ENCODE measurements around the gene ADGRD1. TPM values are rescaled to one million over a fixed set of nuclear protein-coding genes. Genes with fewer than 3 reads are reported as not detected.

The ADGRD1 gene
- total and polyA plus RNA-seq, 7 donors: 0.46 to 22.5 (median 7.2) TPM

- H3K27ac ChIP-seq: no peak overlapping the region
- intact Hi-C loops (cut with DNase I): loop anchor here (10.0 kb wide), 2 partner anchors 194 to 726 kb away; no protein-coding TSS in a partner anchor
- H3K4me1 ChIP-seq: peaks cover 0 to 12% (median 7%) of the 10 kb centered on the region in 4 donors
- no peaks in the 10 kb centered on the region for H3K27me3 ChIP-seq
- 78 to 91% methylated on average over 10 of the region's 10 CpGs for WGBS, 2 donors
- H3K9me3 ChIP-seq: no peaks in the 10 kb centered on the region
- no peak overlapping the region for H3K4me3 ChIP-seq
- DNase-seq: peak; percentile 42
- no peaks in the 10 kb centered on the region for H3K36me3 ChIP-seq
- TF ChIP-seq CTCF (IDR thresholded peaks at IDR 0.05) (no peak), POLR2AphosphoS5 (IDR thresholded peaks at IDR 0.05) (no peak), EP300 (IDR thresholded peaks at IDR 0.05) (no peak), POLR2A (IDR thresholded peaks at IDR 0.05) (no peak)
Measured at GRCh38 chr12:131108177-131108955, 154.7 kb downstream of the ADGRD1 start.

GRCh38 chr12:131111446-131111845 is 157.7 kb downstream of the ADGRD1 start:
- H3K9me3 ChIP-seq: no peaks in the 10 kb centered on the region
- H3K4me3 ChIP-seq: no peak overlapping the region
- no peak for DNase-seq
- WGBS, 2 donors: 81 to 91% methylated on average over 3 of the region's 3 CpGs
- no peak for TF ChIP-seq POLR2AphosphoS5 (IDR thresholded peaks at IDR 0.05)
- no peak for TF ChIP-seq CTCF (IDR thresholded peaks at IDR 0.05)
- TF ChIP-seq EP300 (IDR thresholded peaks at IDR 0.05): no peak
- no peak for TF ChIP-seq POLR2A (IDR thresholded peaks at IDR 0.05)
- no peak overlapping the region for H3K27ac ChIP-seq
- H3K4me1 ChIP-seq: peaks cover 0 to 7% (median 3%) of the 10 kb centered on the region in 4 donors
- no peaks in the 10 kb centered on the region for H3K36me3 ChIP-seq
- H3K27me3 ChIP-seq: no peaks in the 10 kb centered on the region
- intact Hi-C loops (cut with DNase I): no loop called here

- no peak overlapping the region for H3K27ac ChIP-seq
- no peak overlapping the region for H3K4me3 ChIP-seq
- TF ChIP-seq POLR2A (IDR thresholded peaks at IDR 0.05) (no peak), EP300 (IDR thresholded peaks at IDR 0.05) (no peak), POLR2AphosphoS5 (IDR thresholded peaks at IDR 0.05) (no peak), CTCF (IDR thresholded peaks at IDR 0.05) (no peak)
- no peak for DNase-seq
- WGBS, 2 donors: 73 to 83% methylated on average over 1 of the region's 1 CpG
- H3K9me3 ChIP-seq: no peaks in the 10 kb centered on the region
- H3K27me3 ChIP-seq: no peaks in the 10 kb centered on the region
- peaks cover 0 to 11% (median 6%) of the 10 kb centered on the region in 4 donors for H3K4me1 ChIP-seq
- intact Hi-C loops (cut with DNase I): no loop called here
- no peaks in the 10 kb centered on the region for H3K36me3 ChIP-seq
Measured at GRCh38 chr12:131112021-131112420, 158.3 kb downstream of the ADGRD1 start.

- intact Hi-C loops (cut with DNase I): no loop called here
- DNase-seq: peak; percentile 48
- Histone ChIP-seq H3K36me3 (no peaks in the 10 kb centered on the region), H3K4me3 (no peak overlapping the region), H3K9me3 (no peaks in the 10 kb centered on the region), H3K4me1 (peaks cover 0 to 11% (median 6%) of the 10 kb centered on the region in 4 donors), H3K27ac (no peak overlapping the region), H3K27me3 (no peaks in the 10 kb centered on the region)
- WGBS, 2 donors: 35 to 67% methylated on average over 4 of the region's 4 CpGs
- TF ChIP-seq POLR2A (IDR thresholded peaks at IDR 0.05) (no peak), CTCF (IDR thresholded peaks at IDR 0.05) (no peak), EP300 (IDR thresholded peaks at IDR 0.05) (no peak), POLR2AphosphoS5 (IDR thresholded peaks at IDR 0.05) (no peak)
Measured at GRCh38 chr12:131112700-131113290, 159.1 kb downstream of the ADGRD1 start.
